CD8-positive, alpha-beta memory T cell (primary cell): ENCODE results near the gene CD83. TPM values are rescaled to one million over a fixed set of nuclear protein-coding genes. Genes with fewer than 3 reads are reported as not detected.

Experiments used
- CTCF ChIA-PET: fragments of 350-600 bp; sonication (Branson Sonifier 250); formaldehyde crosslinking; loops from one replicate; lab custom pipeline; 2021; ENCODE audit warnings: antibody characterized with exemption; lab: Charles Lee
- POLR2A ChIA-PET: fragments of 350-600 bp; sonication (Branson Sonifier 250); formaldehyde crosslinking; loops from one replicate; lab custom pipeline; 2021; ENCODE audit warnings: antibody characterized with exemption; lab: Charles Lee
- DNase-seq, 5 donors: peaks; one replicate each; pipeline versions ENCODE4 v3.0.0 to v3.0.0-alpha.2; 2020 to 2022; ENCODE audit warnings: mixed read lengths in 1 of 5
- H3K27ac ChIP-seq: one replicate; pipeline ENCODE4 v1.7.0; 2013; ENCODE audit warnings: low read depth, mild to moderate bottlenecking, low read length, moderate library complexity
- H3K27me3 ChIP-seq: 2 replicates; pipeline ENCODE4 v1.7.0; 2013; ENCODE audit warnings: low read length, mild to moderate bottlenecking; ENCODE audit not compliant: insufficient read depth, poor library complexity, severe bottlenecking
- H3K36me3 ChIP-seq: 2 replicates; pipeline ENCODE4 v1.7.0; 2013; ENCODE audit warnings: mild to moderate bottlenecking, low read length, moderate library complexity; ENCODE audit not compliant: insufficient read depth
- H3K4me1 ChIP-seq: 2 replicates; pipeline ENCODE4 v1.7.0; 2013; ENCODE audit warnings: mild to moderate bottlenecking, low read length, moderate library complexity; ENCODE audit not compliant: insufficient read depth
- H3K4me3 ChIP-seq: 2 replicates; pipeline ENCODE4 v1.7.0; 2013; ENCODE audit warnings: mild to moderate bottlenecking, low read length
- H3K9me3 ChIP-seq: 2 replicates; pipeline ENCODE4 v1.7.0; 2013; ENCODE audit warnings: mild to moderate bottlenecking, low read length
- H3K27ac Mint-ChIP-seq, 8 donors: one replicate each; pipeline ENCODE4 v1.8.0; 2020 to 2021; ENCODE audit warnings: mixed read lengths in 8 of 8, mild to moderate bottlenecking in 6 of 8, inconsistent platforms in 3 of 8, moderate library complexity in 3 of 8
- H3K27me3 Mint-ChIP-seq, 2 donors: one replicate each; pipeline ENCODE4 v1.8.0; 2020 to 2021; ENCODE audit warnings: mixed read lengths in 2 of 2, mild to moderate bottlenecking in 1 of 2, moderate library complexity in 1 of 2
- H3K36me3 Mint-ChIP-seq, 3 donors: one replicate each; pipeline ENCODE4 v1.8.0; 2020 to 2021; ENCODE audit warnings: mixed read lengths in 3 of 3, inconsistent platforms in 1 of 3, mild to moderate bottlenecking in 1 of 3
- H3K4me1 Mint-ChIP-seq, 3 donors: one replicate each; pipeline ENCODE4 v1.8.0; 2020 to 2021; ENCODE audit warnings: mixed read lengths in 3 of 3, inconsistent platforms in 1 of 3, mild to moderate bottlenecking in 1 of 3
- H3K4me3 Mint-ChIP-seq, 7 donors: one replicate each; pipeline ENCODE4 v1.8.0; 2020 to 2021; ENCODE audit warnings: mixed read lengths in 7 of 7, mild to moderate bottlenecking in 6 of 7, moderate library complexity in 4 of 7, inconsistent platforms in 2 of 7
- H3K9me3 Mint-ChIP-seq, 5 donors: one replicate each; pipeline ENCODE4 v1.8.0; 2020 to 2022; ENCODE audit warnings: mixed read lengths in 5 of 5, mild to moderate bottlenecking in 3 of 5, moderate library complexity in 2 of 5, inconsistent platforms in 1 of 5
- polyA plus RNA-seq: library from polyadenylated mRNA; unstranded; fragments of 300-500 nt; fragmentation: Illumina TruSeq; gene quantifications from one replicate; pipeline ENCODE4 v1.2.3, GENCODE V29; 2021
- total RNA-seq, 2 experiments: library from RNA; stranded (reverse); gene quantifications; one replicate each; pipeline ENCODE4 v1.2.3, GENCODE V29; 2021

Gene CD83
- total and polyA plus RNA-seq, 3 experiments from 2014 or later: 3.2 to 56.2 (median 53.3) TPM

GRCh38 chr6:14174996-14175395 is 57.4 kb downstream of the CD83 start:
- H3K27me3 ChIP-seq: no peaks in the 10 kb centered on the region
- H3K27ac ChIP-seq: no peak overlapping the region
- H3K27me3 Mint-ChIP-seq: peaks cover 3 to 8% of the 10 kb centered on the region in 2 donors
- no peaks in the 10 kb centered on the region for H3K36me3 ChIP-seq
- CTCF ChIA-PET: no interaction called here
- peaks cover 14 to 25% (median 21%) of the 10 kb centered on the region in 5 donors for H3K9me3 Mint-ChIP-seq
- no peaks in the 10 kb centered on the region for H3K4me1 ChIP-seq
- peaks cover 1% of the 10 kb centered on the region for H3K9me3 ChIP-seq
- no peak for DNase-seq
- peaks cover 0 to 22% (median 0%) of the 10 kb centered on the region in 3 donors for H3K36me3 Mint-ChIP-seq
- no peak overlapping the region for H3K27ac Mint-ChIP-seq
- no peak overlapping the region for H3K4me3 ChIP-seq
- no peak overlapping the region for H3K4me3 Mint-ChIP-seq
- no peaks in the 10 kb centered on the region for H3K4me1 Mint-ChIP-seq
- POLR2A ChIA-PET: no interaction called here

GRCh38 chr6:14176429-14176828 is 58.9 kb downstream of the CD83 start:
- Mint-ChIP-seq H3K9me3 (peaks cover 1 to 12% (median 8%) of the 10 kb centered on the region in 5 donors), H3K36me3 (peaks cover 0 to 10% (median 0%) of the 10 kb centered on the region in 3 donors), H3K27me3 (peaks cover 0 to 3% of the 10 kb centered on the region in 2 donors), H3K27ac (no peak overlapping the region), H3K4me1 (no peaks in the 10 kb centered on the region), H3K4me3 (no peak overlapping the region)
- ChIA-PET CTCF (no interaction called here), POLR2A (no interaction called here)
- H3K4me3 ChIP-seq: no peak overlapping the region
- DNase-seq: no peak
- no peaks in the 10 kb centered on the region for H3K4me1 ChIP-seq
- no peak overlapping the region for H3K27ac ChIP-seq
- no peaks in the 10 kb centered on the region for H3K27me3 ChIP-seq
- no peaks in the 10 kb centered on the region for H3K36me3 ChIP-seq
- H3K9me3 ChIP-seq: no peaks in the 10 kb centered on the region

GRCh38 chr6:14177413-14178082 is 60.0 kb downstream of the CD83 start:
- Mint-ChIP-seq H3K27me3 (peaks cover 0 to 6% of the 10 kb centered on the region in 2 donors), H3K27ac (no peak overlapping the region), H3K36me3 (peaks cover 0 to 5% (median 0%) of the 10 kb centered on the region in 3 donors), H3K9me3 (peaks cover 0 to 6% (median 5%) of the 10 kb centered on the region in 5 donors), H3K4me3 (no peak overlapping the region), H3K4me1 (no peaks in the 10 kb centered on the region)
- no peak overlapping the region for H3K27ac ChIP-seq
- H3K4me1 ChIP-seq: no peaks in the 10 kb centered on the region
- H3K36me3 ChIP-seq: no peaks in the 10 kb centered on the region
- H3K9me3 ChIP-seq: no peaks in the 10 kb centered on the region
- H3K4me3 ChIP-seq: no peak overlapping the region
- no peak for DNase-seq
- no peaks in the 10 kb centered on the region for H3K27me3 ChIP-seq
- POLR2A ChIA-PET: no interaction called here
- CTCF ChIA-PET: no interaction called here

- Mint-ChIP-seq H3K36me3 (no peaks in the 10 kb centered on the region), H3K4me1 (no peaks in the 10 kb centered on the region), H3K27ac (no peak overlapping the region), H3K9me3 (peaks cover 0 to under 1% (median under 1%) of the 10 kb centered on the region in 5 donors), H3K4me3 (no peak overlapping the region), H3K27me3 (peaks cover 0 to 7% of the 10 kb centered on the region in 2 donors)
- Histone ChIP-seq H3K9me3 (no peaks in the 10 kb centered on the region), H3K27me3 (no peaks in the 10 kb centered on the region), H3K36me3 (no peaks in the 10 kb centered on the region), H3K4me3 (no peak overlapping the region), H3K27ac (no peak overlapping the region), H3K4me1 (no peaks in the 10 kb centered on the region)
- no peak for DNase-seq
- POLR2A ChIA-PET: no interaction called here
- CTCF ChIA-PET: no interaction called here
Measured at GRCh38 chr6:14178083-14178445, 60.5 kb downstream of the CD83 start.

- Histone ChIP-seq H3K4me3 (no peak overlapping the region), H3K9me3 (no peaks in the 10 kb centered on the region), H3K4me1 (no peaks in the 10 kb centered on the region), H3K27ac (no peak overlapping the region), H3K27me3 (no peaks in the 10 kb centered on the region), H3K36me3 (no peaks in the 10 kb centered on the region)
- Mint-ChIP-seq H3K9me3 (peaks cover 0 to 2% (median 0%) of the 10 kb centered on the region in 5 donors), H3K27me3 (peaks cover 0 to 4% of the 10 kb centered on the region in 2 donors), H3K4me3 (no peak overlapping the region), H3K36me3 (no peaks in the 10 kb centered on the region), H3K27ac (no peak overlapping the region), H3K4me1 (no peaks in the 10 kb centered on the region)
- ChIA-PET CTCF (no interaction called here), POLR2A (no interaction called here)
- DNase-seq: no peak
Measured at GRCh38 chr6:14180609-14181008, 63.0 kb downstream of the CD83 start.

- Histone ChIP-seq H3K4me3 (no peak overlapping the region), H3K36me3 (no peaks in the 10 kb centered on the region), H3K27ac (no peak overlapping the region), H3K27me3 (no peaks in the 10 kb centered on the region), H3K9me3 (no peaks in the 10 kb centered on the region), H3K4me1 (no peaks in the 10 kb centered on the region)
- H3K27ac Mint-ChIP-seq: no peak overlapping the region
- no peak for DNase-seq
- H3K9me3 Mint-ChIP-seq: peaks cover 0 to 2% (median 0%) of the 10 kb centered on the region in 5 donors
- peaks cover 0 to 4% of the 10 kb centered on the region in 2 donors for H3K27me3 Mint-ChIP-seq
- no peak overlapping the region for H3K4me3 Mint-ChIP-seq
- CTCF ChIA-PET: no interaction called here
- POLR2A ChIA-PET: no interaction called here
- no peaks in the 10 kb centered on the region for H3K4me1 Mint-ChIP-seq
- no peaks in the 10 kb centered on the region for H3K36me3 Mint-ChIP-seq
Measured at GRCh38 chr6:14182916-14183315, 65.3 kb downstream of the CD83 start.

Other genes starting within 250 kb of the CD83 start
- not detected for gene RNF182, start 192.8 kb upstream of the CD83 start, total RNA-seq
- gene RNF182, start 192.8 kb upstream of the CD83 start, polyA plus RNA-seq: not detected